MM.1S (cell line): ENCODE data around the gene HECTD4.
"Not testable (repeated sequence)": the region's sequence is repeated elsewhere in the genome, so short reads cannot be mapped to it uniquely, and the experiment has no call there.

Experiments used
- DNase-seq: peaks from one replicate; pipeline ENCODE4 v3.0.0-alpha.2; 2015
- H2AFZ ChIP-seq: fragments of 300-600 bp; sonication (generic); 2 replicates; pipeline ENCODE4 v1.6.0; 2016; ENCODE audit warnings: antibody characterized with exemption, low read length
- H3F3A ChIP-seq: fragments of 300-600 bp; sonication (generic); 2 replicates; pipeline ENCODE4 v1.6.1; 2016; ENCODE audit warnings: mild to moderate bottlenecking, antibody characterized with exemption, low read length, moderate library complexity, mixed read lengths; ENCODE audit not compliant: insufficient read depth
- H3K27ac ChIP-seq: fragments of 300-600 bp; sonication (generic); 2 replicates; pipeline ENCODE4 v1.5.1; 2016; ENCODE audit warnings: mild to moderate bottlenecking, low read length
- H3K27me3 ChIP-seq: fragments of 300-600 bp; sonication (generic); replicated peaks from 2 replicates; pipeline ENCODE4 v1.6.0; 2016; ENCODE audit warnings: low read length; ENCODE audit not compliant: insufficient read depth
- H3K36me3 ChIP-seq: fragments of 300-600 bp; sonication (generic); replicated peaks from 2 replicates; pipeline ENCODE4 v1.6.1; 2016; ENCODE audit warnings: mild to moderate bottlenecking, low read length, mixed read lengths; ENCODE audit not compliant: insufficient read depth
- H3K4me1 ChIP-seq: fragments of 300-600 bp; sonication (generic); 2 replicates; pipeline ENCODE4 v1.6.1; 2016; ENCODE audit warnings: low read length, mixed read lengths
- H3K4me2 ChIP-seq: fragments of 300-600 bp; sonication (generic); 2 replicates; pipeline ENCODE4 v1.6.0; 2016; ENCODE audit warnings: low read depth, low read length
- H3K4me3 ChIP-seq: fragments of 300-600 bp; sonication (generic); 2 replicates; pipeline ENCODE4 v1.5.1; 2016; ENCODE audit warnings: low read length, mixed read lengths
- H3K79me2 ChIP-seq: fragments of 300-600 bp; sonication (generic); 2 replicates; pipeline ENCODE4 v1.6.1; 2016; ENCODE audit warnings: mixed run types, low read length, mixed read lengths
- H3K9ac ChIP-seq: fragments of 300-600 bp; sonication (generic); 2 replicates; pipeline ENCODE4 v1.6.1; 2016; ENCODE audit warnings: low read length, mixed read lengths
- H3K9me2 ChIP-seq: fragments of 300-600 bp; sonication (generic); replicated peaks from 2 replicates; pipeline ENCODE4 v1.6.1; 2016; ENCODE audit warnings: mild to moderate bottlenecking, low read length, mixed read lengths; ENCODE audit not compliant: insufficient read depth
- H3K9me3 ChIP-seq: fragments of 300-600 bp; sonication (generic); replicated peaks from 2 replicates; pipeline ENCODE4 v1.6.1; 2016; ENCODE audit warnings: mild to moderate bottlenecking, low read length, mixed read lengths; ENCODE audit not compliant: insufficient read depth
- H4K20me1 ChIP-seq: fragments of 300-600 bp; sonication (generic); 2 replicates; pipeline ENCODE4 v1.6.1; 2016; ENCODE audit warnings: mild to moderate bottlenecking, low read length, moderate library complexity, mixed read lengths; ENCODE audit not compliant: insufficient read depth
- CTCF ChIP-seq: fragments of 300-600 bp; sonication (generic); IDR thresholded peaks from 2 replicates; pipeline ENCODE4 v1.5.1; 2016; ENCODE audit warnings: antibody characterized with exemption, low read length, mixed read lengths
- EZH2 ChIP-seq: fragments of 300-600 bp; sonication (generic); optimal IDR thresholded peaks from 2 replicates; pipeline ENCODE3; 2017; ENCODE audit warnings: low read depth, mild to moderate bottlenecking, antibody characterized with exemption, low read length, mixed read lengths
- EZH2phosphoT487 ChIP-seq: fragments of 300-600 bp; sonication (generic); IDR thresholded peaks from 2 replicates; pipeline ENCODE4 v1.6.1; 2018; ENCODE audit warnings: antibody characterized with exemption, low read length

HECTD4 gene

GRCh38 chr12:112252184-112252583 lies 130.0 kb downstream of the HECTD4 start:
- DNase-seq = no peak
- Histone ChIP-seq H3K9me2 (no peaks in the 10 kb centered on the region), H3K9me3 (no peaks in the 10 kb centered on the region), H3K27ac (no peak overlapping the region), H3K4me3 (no peak overlapping the region), H3K4me1 (no peaks in the 10 kb centered on the region), H4K20me1 (no peaks in the 10 kb centered on the region), H3F3A (no peaks in the 10 kb centered on the region), H3K9ac (no peak overlapping the region), H3K27me3 (no peaks in the 10 kb centered on the region), H2AFZ (no peak overlapping the region), H3K79me2 (no peaks in the 10 kb centered on the region), H3K4me2 (no peak overlapping the region), H3K36me3 (no peaks in the 10 kb centered on the region)
- TF ChIP-seq EZH2 (no peak), CTCF (no peak)

GRCh38 chr12:112244902-112245301 lies 137.3 kb downstream of the HECTD4 start:
- not testable (repeated sequence) for H3F3A ChIP-seq, H3K4me3 ChIP-seq, H3K9ac ChIP-seq, H3K4me2 ChIP-seq, H3K79me2 ChIP-seq, H3K27ac ChIP-seq, H4K20me1 ChIP-seq, H3K27me3 ChIP-seq, H2AFZ ChIP-seq, H3K4me1 ChIP-seq, H3K9me2 ChIP-seq, H3K9me3 ChIP-seq, DNase-seq, H3K36me3 ChIP-seq

- H3K9me2 ChIP-seq = no peaks in the 10 kb centered on the region
- H3K4me2 ChIP-seq = no peak overlapping the region
- H3K9me3 ChIP-seq = no peaks in the 10 kb centered on the region
- H4K20me1 ChIP-seq = no peaks in the 10 kb centered on the region
- no peak overlapping the region for H2AFZ ChIP-seq
- TF ChIP-seq CTCF (no peak), EZH2phosphoT487 (no peak), EZH2 (no peak)
- H3K4me1 ChIP-seq = no peaks in the 10 kb centered on the region
- no peaks in the 10 kb centered on the region for H3K27me3 ChIP-seq
- no peak overlapping the region for H3K27ac ChIP-seq
- DNase-seq = no peak
- no peaks in the 10 kb centered on the region for H3K79me2 ChIP-seq
- no peak overlapping the region for H3K4me3 ChIP-seq
- H3F3A ChIP-seq = no peaks in the 10 kb centered on the region
- no peaks in the 10 kb centered on the region for H3K36me3 ChIP-seq
- no peak overlapping the region for H3K9ac ChIP-seq
Observed at GRCh38 chr12:112243255-112244110, 138.7 kb downstream of the HECTD4 start.

GRCh38 chr12:112241176-112241575 lies 141.1 kb downstream of the HECTD4 start:
- Histone ChIP-seq H3K27ac (no peak overlapping the region), H3K36me3 (no peaks in the 10 kb centered on the region), H3K4me3 (no peak overlapping the region), H2AFZ (no peak overlapping the region), H3K27me3 (no peaks in the 10 kb centered on the region), H3K9me2 (no peaks in the 10 kb centered on the region), H3K4me2 (no peak overlapping the region), H4K20me1 (no peaks in the 10 kb centered on the region), H3F3A (no peaks in the 10 kb centered on the region), H3K79me2 (no peaks in the 10 kb centered on the region), H3K4me1 (no peaks in the 10 kb centered on the region), H3K9me3 (no peaks in the 10 kb centered on the region), H3K9ac (no peak overlapping the region)
- TF ChIP-seq EZH2phosphoT487 = no peak
- no peak for TF ChIP-seq CTCF
- TF ChIP-seq EZH2 = no peak
- no peak for DNase-seq
